ENCODE measurements around the gene SLK.
A peak's percentile ranks its signal among the peaks of the same experiment; 100 is the strongest.

SLK gene

DNA sequence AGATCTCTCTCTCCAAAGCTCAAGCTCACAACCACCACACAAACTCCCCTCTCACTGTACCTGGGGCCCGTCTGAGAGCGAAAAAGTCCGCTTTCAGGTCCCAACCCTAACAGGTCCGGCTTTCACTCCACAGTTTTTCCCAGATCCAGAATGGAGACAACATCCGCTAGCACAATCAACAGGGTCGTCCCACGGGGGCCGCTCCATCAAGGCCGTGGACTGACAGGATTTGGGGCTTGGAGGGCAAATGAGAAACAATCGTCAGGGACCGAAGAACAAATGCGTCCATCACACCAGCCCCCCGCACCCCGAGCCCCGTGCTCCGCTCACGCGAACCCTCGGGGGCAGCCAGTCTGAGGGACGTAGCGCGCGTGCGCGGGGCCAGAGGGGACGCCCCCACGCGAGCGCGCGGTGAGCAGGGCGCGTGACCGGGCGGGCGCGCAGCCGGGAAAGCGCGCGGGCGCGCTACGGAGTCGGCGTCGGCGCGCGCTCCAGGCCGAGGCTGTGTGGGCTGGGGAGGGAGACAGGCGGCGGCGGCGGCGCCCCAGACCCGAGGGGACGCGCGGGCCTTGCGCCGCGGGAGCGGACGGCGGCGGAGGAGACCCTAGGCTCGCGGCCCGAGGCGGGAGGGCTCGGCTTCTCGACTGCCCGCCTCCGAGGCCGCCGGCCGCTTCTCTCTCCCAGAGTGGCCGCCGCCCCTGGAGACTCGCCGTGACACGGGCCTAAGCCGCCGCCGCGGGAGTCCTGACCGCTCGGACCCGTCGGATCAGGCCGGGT lies at the start of gene SLK:
Gene SLK (plus strand): TSS at position 470 of the 777 bp plus-strand sequence. CDS start 606 bp downstream, outside the sequence.
- no peak for DNase-seq

DNA sequence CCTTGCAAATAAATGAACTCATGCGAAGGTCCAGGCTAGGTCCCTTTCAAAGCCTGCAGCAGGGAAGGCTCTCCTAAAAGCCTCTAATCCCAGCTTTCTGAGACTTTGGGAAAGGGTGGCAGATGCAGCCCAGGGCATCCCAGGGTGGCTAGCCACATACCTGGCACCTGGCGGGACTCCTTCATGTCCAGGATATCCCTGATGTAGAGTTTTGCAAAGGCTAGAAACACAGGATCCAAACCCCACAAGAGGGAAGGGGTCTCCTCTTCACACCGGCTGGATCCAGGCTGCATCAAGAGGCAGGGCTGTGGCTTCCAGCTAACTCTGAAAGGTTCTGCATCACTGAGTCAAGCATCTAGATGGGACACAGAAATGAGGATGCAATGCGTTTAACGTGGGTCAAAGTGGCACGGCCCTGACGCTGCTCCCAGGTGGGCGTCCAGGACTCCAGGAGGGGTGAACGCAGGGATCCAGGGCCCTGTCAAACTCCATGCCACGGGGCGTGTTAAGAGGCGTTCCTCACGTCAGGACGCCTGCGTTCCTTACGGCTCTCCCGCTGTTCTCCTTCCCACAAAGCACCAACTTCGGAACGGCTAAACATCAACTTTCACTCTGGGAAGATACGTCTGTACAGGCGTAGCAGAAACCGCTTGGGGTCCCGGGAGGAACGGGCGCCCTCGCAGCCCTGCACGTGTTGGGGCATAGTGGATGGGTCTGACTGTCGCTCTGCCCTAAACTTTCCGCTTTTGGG lies 49.5 kb upstream of the SLK start:
- DNase-seq, result no peak

DNA sequence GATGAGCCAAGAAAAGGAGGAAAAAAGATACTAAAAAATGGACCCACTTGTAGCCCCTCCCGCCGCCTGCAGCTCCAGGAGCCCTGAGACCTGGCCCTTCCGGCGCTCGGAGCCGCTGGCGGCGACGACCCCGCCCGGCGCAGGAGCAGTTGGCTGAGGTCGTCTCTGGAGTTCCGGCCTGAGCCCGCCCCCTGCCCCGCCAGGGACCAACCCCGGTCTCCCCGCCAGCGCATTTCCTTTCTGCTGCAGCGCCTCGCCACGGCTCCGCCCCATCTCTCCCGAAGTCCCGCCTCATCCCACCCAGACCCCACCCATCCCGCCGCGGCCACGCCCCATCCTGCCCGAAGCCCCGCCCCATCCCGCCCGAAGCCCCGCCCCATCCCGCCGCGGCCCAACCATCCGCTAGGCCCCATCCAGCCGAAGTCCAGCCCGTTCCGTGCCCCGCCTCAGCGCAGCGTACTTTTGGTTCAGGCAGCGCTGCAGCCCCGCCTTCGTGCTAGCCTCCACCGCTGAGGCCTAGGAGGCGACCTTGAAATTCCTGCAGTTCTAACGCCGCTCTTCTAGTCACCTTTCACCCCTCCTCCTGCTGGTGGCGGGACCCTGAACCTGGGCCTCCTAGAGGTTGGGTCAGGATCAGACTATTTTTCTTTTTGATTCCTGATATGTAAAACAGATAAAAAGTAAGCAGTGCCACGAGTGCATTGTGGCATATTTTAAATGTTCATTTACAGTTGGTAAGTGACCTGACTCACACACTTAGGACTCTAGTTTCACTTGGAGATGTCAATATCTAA lies 48.7 kb upstream of the SLK start, which contains the start of gene STN1:
Gene STN1 (minus strand): TSS at position 132 of the 794 bp plus-strand sequence. CDS start 590 bp downstream, outside the sequence.
- DNase-seq, result peak; percentile 65

DNA sequence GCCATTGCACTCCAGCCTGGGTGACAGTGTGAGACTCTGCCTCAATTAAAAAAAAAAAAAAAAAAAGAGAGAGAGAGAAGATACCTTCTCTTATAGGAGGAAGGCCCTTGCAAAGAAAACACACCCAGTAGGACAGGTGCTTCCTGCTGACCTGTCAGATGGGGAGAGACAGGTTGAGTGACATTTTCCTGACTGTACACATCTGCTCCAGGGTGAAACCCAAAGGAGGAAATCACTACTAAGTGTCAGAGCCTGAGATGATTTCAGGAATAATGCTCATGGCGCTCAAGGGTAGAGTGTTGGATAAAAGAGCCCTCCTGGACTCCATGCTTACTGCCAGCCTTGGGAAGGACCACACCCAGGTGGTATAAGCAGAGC lies 47.3 kb upstream of the SLK start:
- no peak for DNase-seq

DNA sequence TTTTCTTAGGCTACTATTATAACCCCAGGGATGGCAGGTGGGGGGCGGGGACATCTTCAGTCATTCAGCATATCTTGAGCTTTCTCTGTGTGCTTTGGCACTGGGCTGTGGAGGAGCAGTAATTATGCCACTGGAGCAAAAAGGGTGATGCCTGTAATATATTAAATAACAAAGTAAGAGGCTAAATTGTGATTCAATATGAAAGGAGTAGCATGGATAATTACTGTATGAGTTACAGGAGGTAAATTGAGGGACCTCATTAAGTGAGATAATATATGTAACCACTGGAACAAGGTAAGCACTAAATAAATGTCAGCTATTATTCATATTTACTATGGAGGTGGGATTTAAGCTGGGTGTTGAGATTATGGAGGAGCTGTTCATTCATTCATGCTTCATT lies 45.7 kb upstream of the SLK start:
- DNase-seq, result peak; percentile 3

DNA sequence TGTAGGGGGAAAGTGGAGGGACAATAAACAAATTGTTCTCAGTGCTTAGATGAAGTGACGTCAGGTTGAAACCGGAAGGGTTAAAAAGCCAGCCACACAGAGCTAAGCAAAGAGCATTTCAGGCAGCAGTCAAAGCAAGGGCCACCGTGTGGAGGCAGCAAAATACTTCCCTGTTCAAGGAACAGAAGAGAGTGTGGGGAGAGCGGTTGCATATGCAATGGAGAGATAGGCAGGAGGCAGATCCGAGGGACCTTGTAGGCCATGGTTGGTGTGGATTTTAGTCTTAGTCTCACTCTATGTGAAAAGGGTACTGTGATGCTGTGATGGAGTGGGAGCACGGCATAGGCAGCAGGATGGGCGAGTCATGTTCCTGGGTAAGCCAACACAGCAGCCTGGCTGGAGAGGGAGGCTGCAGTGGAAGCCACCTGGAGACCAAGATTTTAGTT lies 45.2 kb upstream of the SLK start:
- DNase-seq, result no peak

DNA sequence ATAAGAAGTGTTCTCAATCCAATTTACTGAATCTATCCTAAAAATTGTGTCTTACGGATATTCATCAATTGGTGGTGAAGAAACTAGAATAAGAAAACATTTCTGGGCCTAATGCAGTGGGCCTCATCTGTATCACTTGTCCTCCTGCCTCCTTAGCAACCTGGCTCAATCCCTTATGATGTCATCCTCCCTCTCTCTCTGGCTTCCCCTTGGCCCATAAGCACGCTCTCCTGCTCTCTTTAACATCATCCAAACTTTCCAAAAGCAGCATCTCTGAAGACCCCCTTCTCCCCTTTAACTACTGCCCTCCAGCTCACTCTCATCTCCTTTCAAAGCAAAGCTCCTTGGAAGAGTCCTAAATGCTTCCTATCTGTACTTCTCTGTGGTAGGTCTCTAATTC lies 44.3 kb upstream of the SLK start:
- DNase-seq, result no peak

DNA sequence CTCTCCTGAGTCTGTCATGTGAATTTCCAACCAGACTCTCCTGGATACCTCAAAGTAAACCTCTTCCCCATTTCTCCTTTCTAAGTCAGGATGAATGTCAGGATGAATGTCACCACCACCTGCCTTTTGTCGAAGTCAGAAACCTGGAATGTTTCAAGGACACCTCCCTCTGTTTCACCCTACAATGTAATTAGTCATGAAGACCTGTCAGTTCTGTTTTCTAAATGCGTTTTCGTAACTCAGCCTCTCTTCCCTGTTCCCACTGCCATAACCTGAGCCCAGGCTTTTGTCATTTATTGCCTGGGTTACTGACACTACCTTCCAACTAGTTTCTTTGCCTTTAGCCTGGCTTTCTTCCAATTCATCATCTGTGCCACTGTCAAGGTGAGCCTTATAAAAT lies 43.4 kb upstream of the SLK start:
- DNase-seq, result no peak

DNA sequence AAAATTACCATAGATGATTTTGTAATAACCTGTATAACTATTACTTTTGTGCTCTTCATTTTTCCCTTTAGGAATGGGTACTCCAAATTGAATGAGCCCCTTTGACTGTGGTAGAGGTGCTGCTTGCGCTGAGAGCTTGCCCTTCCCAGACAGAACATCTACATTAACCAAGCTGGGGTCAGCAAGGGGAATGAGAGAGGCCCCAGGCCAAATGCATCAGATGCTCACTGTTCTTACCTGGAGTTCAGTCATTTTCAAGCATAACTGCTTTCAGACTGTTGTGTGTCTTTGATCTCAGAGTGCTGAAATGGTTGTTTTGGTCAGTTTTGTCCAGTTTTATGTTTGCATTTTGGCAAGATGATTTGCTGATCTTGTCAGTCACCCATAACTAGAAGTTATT lies 41.3 kb upstream of the SLK start:
- no peak for DNase-seq

DNA sequence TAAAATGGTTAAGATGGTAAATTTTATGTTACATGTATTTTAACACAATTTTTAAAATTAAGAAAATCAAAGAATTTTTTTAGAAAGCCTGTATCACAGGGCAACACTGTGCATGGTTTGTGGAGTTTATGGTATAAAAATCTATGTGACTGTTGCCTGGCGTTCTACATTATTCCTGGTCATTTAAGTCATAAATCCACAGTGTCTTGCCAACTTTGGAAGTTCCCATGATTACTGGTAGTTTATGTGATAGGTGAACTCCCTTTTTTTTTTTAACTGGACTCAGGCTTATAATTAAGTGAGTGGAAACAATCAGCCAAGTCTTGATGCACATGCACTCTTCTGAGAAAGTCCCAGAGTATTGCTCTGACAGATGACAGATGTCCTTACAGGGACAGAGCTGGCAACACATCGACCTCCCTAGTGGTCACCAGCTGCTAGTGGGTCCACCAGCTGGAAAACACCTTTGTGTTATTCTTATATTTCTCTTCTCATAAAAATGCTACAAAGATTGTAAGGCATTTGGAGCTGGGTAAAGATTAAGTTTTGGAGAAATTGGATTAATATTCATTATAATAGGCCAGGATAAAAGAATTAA lies 40.1 kb upstream of the SLK start:
- no peak for DNase-seq

DNA sequence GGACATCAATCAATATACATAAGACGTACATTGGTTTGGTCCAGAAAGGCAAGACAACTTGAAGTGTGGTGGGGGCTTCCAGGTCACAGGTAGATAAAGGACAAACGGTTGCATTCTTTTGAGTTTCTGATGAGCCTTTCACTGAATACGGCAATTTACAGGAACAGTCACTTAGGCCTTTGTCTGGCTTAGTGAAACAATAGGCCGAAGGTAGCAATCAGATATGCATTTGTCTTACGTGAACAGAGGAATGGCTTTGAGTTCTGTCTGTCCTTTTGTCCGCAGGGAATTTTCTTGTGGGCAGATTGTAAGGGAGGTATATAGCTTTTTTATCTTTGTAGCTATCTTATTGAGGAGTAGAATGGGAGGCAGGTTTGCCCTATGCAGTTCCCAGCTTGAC lies 38.2 kb upstream of the SLK start:
- DNase-seq, result no peak

DNA sequence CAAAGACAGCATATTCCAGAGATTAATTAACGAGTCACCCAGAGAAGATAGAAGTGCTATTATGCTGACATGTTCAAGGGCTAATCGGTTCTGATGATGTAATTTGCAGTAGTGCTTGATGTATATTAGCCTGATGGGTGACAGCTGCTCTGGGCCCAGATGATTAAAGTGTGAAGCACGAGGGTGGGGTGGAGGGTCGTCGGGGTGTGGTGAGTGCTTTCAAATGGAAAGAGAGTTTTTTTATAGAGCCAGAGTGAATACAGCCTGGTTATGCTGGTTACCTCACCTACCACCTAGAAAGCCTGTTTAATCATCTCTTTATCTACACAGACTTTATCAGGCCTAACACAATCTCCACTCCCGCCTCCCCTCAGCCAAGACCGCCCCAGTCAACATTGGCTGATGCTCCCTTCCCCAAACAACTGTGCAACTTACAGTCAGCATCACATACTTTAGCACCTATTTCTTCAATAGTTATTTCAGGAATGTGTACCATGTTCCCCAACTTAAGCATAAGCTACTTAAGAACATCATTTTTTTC lies 37.5 kb upstream of the SLK start:
- DNase-seq, result no peak

DNA sequence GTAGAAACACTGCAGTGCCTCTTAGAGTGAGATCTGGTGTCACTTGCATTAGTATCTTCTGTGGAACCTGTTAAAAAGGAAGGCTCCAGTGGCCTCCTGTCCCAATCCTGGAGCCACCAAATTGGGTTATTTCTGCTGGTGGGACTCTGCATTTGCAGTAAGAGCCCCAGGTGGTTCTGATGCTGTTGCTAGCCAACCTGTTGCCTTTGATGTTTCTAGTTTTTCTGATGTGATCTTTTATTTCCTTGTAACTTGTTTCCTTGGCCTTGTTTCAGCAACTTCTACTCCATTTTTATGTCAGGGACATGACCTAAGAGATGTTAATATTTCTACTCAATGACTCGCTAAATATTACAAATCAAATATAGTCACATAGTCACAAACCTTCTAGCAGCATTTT lies 36.5 kb upstream of the SLK start:
- no peak for DNase-seq

DNA sequence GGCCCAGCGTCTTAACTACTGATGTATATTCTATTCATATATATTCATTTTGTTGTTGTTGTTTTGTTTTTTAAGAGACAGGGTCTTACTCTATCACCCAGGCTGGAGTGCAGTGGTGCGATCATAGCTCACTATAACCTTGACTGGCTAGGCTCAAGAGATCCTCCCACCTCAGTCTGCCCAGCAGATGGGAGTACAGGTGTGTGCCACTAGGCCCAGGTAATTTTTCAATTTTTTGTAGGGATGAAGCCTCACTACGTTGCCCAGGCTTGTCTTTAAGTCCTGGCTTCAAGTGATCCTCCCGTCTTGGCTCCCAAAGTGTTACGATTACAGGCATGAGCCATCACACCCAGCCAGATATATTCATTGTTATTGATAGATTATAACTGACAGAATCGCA lies 36.1 kb upstream of the SLK start:
- no peak for DNase-seq

DNA sequence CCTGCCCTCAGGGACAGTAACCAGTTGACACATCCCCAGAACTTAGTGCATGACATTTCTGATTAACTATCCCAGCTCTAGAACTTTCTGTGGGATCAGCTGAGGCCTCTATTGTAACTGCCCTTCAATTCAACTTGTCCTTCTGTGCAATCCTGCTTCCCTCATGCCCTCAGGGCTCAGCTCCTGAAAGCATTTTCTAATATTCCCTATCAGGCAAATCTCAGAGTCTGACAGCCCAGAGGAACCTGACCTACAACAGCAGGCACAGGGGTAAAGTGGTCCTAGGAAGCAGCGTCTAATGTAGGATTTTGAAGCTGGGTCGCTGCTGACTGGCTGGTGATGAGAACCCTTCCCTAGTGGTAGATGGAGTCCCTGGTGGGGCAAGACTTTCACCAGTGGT lies 35.3 kb upstream of the SLK start:
- DNase-seq, result no peak

DNA sequence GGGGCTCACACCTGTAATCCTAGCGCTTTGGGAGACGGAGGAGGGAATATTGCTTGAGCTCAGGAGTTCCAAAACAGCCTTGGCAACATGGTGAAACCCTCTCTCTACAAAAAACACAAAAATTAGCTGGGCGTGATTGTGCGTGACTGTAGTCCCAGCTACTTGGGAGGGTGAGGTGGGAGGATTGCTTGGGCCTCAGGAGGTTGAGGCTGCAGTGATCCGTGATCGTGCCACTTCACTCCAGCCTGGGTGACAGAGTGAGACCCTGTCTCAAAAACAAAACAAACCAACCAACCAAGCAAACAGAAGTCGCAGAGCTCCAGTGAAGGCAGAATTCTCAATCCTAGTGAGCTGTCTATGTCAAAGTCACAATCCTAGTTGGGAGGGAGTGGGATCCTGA lies 34.7 kb upstream of the SLK start:
- DNase-seq, result no peak

DNA sequence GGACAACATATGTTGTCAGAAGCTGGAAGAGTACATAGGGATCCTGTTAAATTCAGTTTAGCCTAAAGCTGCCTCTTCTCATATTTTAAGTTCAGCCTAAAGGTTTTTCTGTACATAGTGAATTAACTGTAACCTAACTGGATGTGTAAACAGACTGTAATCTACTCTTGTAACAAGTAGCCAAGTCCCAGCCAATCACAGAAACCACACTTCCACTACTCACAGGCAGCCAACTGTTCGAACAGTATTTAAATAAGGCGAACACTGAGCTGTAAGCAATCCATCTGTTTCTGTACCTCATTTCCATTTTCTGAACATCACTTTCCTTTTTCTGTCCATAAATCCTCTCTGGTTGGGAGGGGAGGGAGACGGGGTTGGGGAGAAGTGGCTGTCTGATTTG lies 34.0 kb upstream of the SLK start:
- no peak for DNase-seq

DNA sequence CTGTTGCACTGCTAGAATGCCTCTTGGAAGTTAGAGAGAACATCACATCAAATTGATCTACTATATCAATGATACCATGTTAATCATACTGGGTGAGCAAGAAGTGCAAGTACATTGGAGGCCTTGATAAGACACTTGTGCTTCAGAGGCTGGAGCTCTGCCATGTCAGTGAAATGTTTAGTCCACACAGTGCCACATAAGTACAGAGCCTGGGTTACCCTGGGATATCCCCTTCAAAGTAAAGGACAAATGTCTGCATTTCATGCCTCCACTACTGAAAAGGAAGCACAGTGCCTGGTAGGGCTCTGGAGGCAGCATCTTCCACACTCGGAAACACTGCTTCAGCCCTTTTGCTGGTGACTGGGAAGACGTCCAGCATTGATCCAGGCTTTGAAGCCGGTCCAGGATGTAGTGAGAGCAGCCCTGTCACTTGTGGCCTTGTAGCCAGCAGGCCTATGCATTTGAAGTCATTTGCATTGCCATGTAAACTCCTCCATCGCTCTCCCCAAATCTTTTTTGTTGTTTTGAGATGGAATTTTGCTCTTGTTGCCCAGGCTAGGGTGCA lies 33.3 kb upstream of the SLK start:
- DNase-seq, result no peak

DNA sequence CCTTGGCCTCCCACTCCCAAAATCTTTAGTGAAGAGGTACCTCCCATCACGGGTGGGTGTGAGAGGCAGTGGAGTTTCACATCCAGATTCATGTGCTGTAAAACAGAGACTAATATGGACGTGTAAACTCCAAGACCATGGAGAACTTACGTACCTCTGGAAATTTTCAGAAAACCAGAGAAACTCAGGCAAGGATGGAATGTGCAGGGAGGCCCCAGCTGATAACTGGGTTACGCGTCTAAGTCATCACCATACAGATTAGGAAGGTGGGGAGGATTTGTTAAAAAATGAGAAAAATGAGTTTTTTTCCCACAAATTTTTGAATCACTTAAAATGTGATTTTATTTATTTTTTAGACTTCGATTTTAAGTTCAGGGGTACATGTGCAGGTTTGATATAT lies 32.6 kb upstream of the SLK start:
- no peak for DNase-seq

DNA sequence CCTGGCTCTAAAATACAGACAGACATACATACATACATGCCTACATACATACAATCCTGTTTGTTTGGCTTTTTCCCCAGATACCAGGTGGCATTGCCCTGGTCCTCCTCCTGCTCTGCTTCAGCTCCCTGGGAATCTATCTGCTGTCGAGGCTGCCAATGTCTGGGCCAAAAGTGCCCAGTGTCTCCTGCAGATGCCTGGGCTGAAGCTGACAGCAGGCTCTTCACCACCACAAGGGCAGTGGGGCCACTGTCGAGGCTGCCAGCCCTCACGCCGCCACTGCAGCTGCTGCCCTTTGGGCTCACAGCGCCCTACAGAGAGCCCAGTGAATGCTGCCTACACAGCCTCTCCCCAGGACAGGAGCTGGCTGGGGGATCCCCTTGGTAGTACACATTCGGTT lies 30.9 kb upstream of the SLK start:
- DNase-seq, result no peak

DNA sequence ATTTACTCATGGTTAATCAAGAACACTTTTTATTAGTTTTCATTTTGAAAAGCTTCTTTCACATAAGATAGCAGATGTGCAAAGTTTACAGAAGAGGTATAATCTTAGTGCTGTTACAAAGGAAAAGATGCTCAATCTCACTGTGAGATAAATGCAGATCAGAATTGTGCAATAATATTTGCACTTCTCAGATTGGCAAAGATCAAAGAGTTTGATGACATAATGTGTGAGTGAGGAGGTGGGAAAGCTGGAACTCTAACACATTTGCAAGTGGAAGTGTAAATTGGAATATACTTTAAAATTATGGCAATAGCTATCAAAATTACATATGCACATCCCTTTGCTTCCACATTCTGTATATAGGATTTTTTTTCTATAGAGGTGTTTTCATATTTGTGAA lies 27.4 kb upstream of the SLK start:
- DNase-seq, result no peak

DNA sequence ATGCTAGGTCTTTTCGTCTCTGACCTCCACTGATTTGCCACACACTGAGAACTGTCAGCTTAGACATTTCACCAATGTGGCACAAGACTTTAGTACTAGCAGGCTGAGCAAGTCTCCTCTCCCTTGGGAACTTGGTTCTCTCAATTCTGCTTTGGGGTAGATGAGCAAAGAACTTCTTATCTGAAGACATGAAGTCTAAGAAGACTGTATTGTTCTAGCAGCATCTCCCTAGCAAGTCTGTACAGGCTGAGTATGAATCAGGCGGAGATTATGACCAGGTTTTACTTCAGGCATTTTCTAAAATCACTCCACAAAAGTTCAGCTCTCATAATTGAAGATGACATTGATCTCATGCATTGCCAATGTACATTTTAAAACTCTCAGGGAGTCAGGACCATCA lies 25.1 kb upstream of the SLK start:
- no peak for DNase-seq

DNA sequence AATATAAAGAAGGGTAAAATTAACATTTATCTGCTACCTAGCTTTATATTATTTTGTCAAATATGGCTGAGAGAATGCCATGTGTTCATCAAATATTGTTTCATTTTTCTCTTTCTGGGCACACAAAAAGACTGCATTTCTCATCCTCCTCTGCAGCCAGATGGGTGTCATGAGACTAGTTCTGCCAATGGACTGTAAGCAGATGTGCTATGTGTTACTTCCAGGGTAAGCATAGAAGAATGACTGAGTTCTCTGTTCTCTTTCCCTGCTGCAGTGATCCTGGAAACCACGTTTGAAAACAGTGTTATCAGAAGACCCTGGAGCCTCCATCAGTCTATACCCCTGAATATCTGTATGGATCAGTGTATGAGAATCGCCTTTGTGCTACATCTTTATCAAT lies 24.1 kb upstream of the SLK start:
- no peak for DNase-seq
